HG03175 (cell line): ENCODE results near the gene SLC9A5.

Experiments
- ATAC-seq: cut with Tn5 transposase; IDR thresholded peaks from one replicate; pipeline ENCODE4 v1.9.1; 2021; ENCODE audit warnings: mild to moderate bottlenecking, moderate library complexity; ENCODE audit not compliant: unreplicated experiment

Gene SLC9A5

DNA sequence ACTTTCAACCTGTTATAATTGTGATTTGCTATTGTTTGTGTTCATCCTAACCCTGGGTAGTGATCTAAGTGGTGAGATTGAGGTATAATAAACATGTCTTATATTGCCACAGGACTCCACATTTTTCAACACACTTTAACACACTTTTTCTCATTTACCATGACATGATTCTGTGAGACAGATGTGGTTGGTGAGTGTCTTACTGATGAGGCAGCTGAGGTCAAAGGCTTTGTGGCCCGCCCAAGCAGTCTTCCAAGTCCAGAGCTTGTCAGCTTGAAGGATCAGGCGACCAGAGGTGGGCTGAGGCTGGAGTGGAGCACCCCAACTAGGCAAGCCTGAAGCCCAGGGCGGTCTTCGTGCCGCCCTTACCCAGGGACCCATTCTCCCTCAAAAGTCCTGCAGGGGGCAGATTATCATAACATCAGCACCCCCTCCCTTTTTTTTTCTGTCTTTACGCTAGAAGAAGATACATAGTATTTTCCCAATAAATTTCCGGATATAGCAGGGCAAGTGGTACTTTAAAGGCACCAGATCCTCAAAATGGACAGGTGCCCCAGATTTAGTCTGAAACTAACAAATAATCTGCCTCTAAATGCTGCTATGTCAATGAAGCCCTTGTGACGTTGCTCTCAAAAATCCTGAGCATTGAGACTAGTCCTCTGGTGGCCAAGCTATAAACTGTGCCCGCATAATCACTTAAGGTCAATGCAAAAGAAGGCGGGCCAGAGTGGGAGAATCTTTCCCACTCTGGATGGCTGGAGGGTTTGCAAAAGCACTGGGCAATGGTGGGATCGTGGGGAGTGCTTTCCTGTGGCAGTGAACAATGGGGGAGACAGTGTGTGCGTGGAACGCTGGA lies 56.7 kb downstream of the SLC9A5 start:
- ATAC-seq, result no peak

DNA sequence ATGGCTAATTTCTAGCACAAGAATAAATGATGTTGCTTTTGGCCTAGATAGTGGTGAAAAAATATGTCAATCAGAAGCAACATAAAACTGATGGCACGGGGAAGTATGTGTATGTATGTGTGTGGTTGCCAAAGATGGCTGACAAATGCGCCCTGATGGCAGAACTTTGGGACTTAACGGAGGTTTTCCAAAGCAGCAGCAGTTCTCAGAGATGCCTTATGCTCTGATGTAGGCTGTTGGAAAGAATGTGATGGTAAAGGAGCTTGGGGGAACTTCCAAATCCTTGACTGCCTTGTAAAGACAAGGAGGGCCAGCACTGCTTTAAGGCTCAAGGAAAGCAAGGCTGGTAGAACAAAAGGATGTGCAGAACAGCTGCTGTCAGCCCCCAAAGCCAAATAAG lies 61.8 kb downstream of the SLC9A5 start:
- no peak for ATAC-seq

DNA sequence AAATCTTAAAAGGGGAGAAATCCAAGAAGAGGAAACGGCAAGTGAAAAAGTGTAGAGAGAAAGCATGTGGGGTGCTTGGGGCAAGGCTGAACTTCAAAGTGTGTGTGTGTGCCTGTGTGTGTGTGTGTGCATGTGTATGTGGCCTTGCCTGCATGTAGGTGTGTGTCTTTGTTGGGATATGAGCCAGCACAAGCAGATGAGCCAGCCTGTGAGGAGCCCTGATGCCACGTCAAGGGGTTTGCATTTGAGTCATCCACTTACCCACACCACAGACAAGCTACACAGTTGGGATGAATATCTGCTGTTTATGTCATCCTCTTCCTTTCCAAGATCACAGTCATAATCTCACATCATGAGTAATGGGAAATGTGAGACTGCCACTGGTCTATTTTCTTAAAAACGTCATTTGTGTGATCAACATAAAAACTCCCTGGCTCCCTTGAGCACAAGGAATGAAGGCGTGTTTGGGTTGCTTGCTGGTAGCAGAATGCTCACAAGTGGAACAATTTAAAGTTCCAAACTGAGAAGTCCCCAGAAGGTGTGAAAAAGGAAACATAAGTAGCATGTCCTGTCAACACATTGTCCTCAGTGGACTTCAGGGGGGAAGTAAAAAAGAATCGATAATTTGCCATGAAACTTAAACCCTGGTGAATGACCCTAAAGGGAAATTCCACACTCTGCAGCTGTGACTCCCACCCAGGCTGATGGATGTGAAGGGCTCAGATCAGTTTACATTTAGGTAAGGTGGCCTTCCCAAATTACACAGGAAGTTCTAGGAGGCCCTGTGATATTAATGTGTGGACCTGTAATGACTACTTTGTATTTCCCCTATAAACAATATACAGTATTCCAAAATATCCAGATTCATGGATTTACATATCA lies 63.1 kb downstream of the SLC9A5 start:
- ATAC-seq, result peak; percentile 79

- ATAC-seq, result no peak
Observed at GRCh38 chr16:67312719-67313118, 63.9 kb downstream of the SLC9A5 start.

- ATAC-seq, result no peak
Observed at GRCh38 chr16:67317853-67318252, 69.1 kb downstream of the SLC9A5 start.
